ENCODE data around the gene SMIM36. TPM values are rescaled to one million over a fixed set of nuclear protein-coding genes. Genes with fewer than 3 reads are reported as not detected.

The SMIM36 gene
- total and polyA plus RNA-seq, 2 of the 8 experiments (the other 6 are each of a cell fraction or from before 2014, with no cell fraction given): not detected

DNA sequence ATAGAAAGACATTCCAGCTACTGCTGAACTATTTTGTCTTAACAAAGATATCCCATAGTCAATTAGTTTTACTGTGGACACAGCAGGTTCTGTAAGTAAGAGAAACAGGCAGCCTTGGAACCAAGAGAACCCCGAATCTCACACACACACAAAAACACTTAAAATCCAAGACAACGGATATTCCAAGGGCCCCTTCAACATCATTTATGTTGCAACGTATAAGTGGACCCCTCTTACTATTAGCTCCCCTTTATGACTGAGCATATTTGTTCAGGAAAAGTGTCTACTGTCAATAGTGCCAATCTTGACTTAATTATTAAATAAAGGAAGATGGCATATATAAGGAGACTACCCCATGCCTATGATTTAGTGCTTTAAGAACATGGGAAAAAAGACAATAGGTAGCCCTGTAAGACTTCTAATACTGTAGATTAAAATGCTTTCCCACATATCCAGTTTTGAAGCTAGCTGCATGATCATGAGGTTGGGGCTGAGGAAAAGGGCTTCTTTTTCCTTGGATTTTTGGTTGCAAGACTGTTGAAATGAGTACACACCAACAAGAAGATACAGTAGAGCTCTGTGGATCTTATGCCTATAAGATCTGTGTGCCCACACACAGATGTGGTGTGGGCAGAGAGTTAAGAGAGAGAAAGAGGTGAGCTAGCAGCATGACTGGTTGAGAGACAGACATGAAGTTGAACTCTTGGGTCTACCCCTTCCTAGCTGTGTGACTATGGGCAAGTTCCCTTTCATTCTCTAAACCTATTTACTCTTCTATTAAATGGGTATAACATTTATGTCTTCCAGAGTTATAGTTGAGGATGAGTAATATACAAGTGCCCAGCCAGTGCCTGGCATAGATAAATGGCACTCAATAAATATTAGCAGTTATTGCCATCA is 92.6 kb downstream of the SMIM36 start:
- ChIA-PET POLR2A (ENCODE audit: partially characterized antibody) (no interaction called here), CTCF (ENCODE audit: partially characterized antibody) (interaction anchor here (0.6 to 1.9 kb wide), 8 partner anchors 13 to 558 kb away, joined by 3 to 6 read pairs (median 3); no protein-coding TSS in a partner anchor)
- WGBS, 2 experiments (ENCODE audit: extremely low coverage in 1 of 2, insufficient coverage in 1 of 2, insufficient read length in 1 of 2, insufficient replicate concordance in 2 of 2, low coverage in 1 of 2, low lambda C conversion rate in 2 of 2, missing lambda C conversion rate in 1 of 2): 93% methylated on average over 3 of the region's 3 CpGs; no CpG with 5 or more reads in 1 of the 2 experiments
- TF ChIP-seq, protein P1, sequence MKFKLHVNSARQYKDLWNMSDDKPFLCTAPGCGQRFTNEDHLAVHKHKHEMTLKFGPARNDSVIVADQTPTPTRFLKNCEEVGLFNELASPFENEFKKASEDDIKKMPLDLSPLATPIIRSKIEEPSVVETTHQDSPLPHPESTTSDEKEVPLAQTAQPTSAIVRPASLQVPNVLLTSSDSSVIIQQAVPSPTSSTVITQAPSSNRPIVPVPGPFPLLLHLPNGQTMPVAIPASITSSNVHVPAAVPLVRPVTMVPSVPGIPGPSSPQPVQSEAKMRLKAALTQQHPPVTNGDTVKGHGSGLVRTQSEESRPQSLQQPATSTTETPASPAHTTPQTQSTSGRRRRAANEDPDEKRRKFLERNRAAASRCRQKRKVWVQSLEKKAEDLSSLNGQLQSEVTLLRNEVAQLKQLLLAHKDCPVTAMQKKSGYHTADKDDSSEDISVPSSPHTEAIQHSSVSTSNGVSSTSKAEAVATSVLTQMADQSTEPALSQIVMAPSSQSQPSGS (IDR thresholded peaks at IDR 0.05; ENCODE audit: low read length): no peak
- TF ChIP-seq SP2 (IDR thresholded peaks at IDR 0.05; ENCODE audit: low read length): no peak
- TF ChIP-seq TEAD4 (IDR thresholded peaks at IDR 0.05; ENCODE audit: low read depth, low read length): no peak
- no peak for TF ChIP-seq SUZ12 (IDR thresholded peaks at IDR 0.05; ENCODE audit: low read length)
- no peak for TF ChIP-seq NRF1 (IDR thresholded peaks at IDR 0.05; ENCODE audit: low read depth, low read length)
- no peak for TF ChIP-seq HDAC6 (IDR thresholded peaks at IDR 0.05; ENCODE audit: low read depth, low read length)
- TF ChIP-seq, protein P2, sequence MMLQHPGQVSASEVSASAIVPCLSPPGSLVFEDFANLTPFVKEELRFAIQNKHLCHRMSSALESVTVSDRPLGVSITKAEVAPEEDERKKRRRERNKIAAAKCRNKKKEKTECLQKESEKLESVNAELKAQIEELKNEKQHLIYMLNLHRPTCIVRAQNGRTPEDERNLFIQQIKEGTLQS (IDR thresholded peaks at IDR 0.05; ENCODE audit: insufficient read depth, low read depth, low read length): no peak
- TF ChIP-seq NANOG (IDR thresholded peaks at IDR 0.05; ENCODE audit: insufficient read depth, low read depth, low read length, poor library complexity, severe bottlenecking): no peak
- no peak for TF ChIP-seq RNF2 (IDR thresholded peaks at IDR 0.05; ENCODE audit: borderline replicate concordance, low read depth, low read length, missing control alignments, poor library complexity, severe bottlenecking)

More for the DNA sequence above, 92.6 kb downstream of the SMIM36 start:
- no peak overlapping the region for H3K4me2 ChIP-seq (ENCODE audit: insufficient read depth in 1 of 2, low read depth in 2 of 2, low read length in 2 of 2)
- peaks cover 8% of the 10 kb centered on the region for H3K23me2 ChIP-seq (ENCODE audit: low read depth, low read length)
- H3K56ac ChIP-seq (replicated peaks; ENCODE audit: insufficient read length, low read depth, low read length): no peak overlapping the region
- no peak overlapping the region for H2BK120ac ChIP-seq (replicated peaks; ENCODE audit: low read depth, low read length)
- no peak overlapping the region for H3K9ac ChIP-seq (replicated peaks in 1 of 4; ENCODE audit: extremely low read depth in 1 of 4, low read depth in 3 of 4, low read length in 3 of 4)
- H4K91ac ChIP-seq (replicated peaks; ENCODE audit: insufficient read length, low read length): no peak overlapping the region
- H3K79me1 ChIP-seq (ENCODE audit: low read depth, low read length): peaks cover 6% of the 10 kb centered on the region
- peaks cover 0 to 8% of the 10 kb centered on the region in 2 experiments for H4K20me1 ChIP-seq (replicated peaks in 1 of 2; ENCODE audit: control insufficient read depth in 1 of 2, insufficient read depth in 2 of 2, low read length in 2 of 2)
- H4K8ac ChIP-seq (ENCODE audit: extremely low read depth, insufficient read depth, low read length): no peak overlapping the region
- no peak overlapping the region for H3K27ac ChIP-seq (ENCODE audit: low read depth, low read length)
- no peak overlapping the region for H4K5ac ChIP-seq (ENCODE audit: insufficient read length, low read depth, low read length)
- H2BK5ac ChIP-seq (ENCODE audit: low read depth, low read length): no peak overlapping the region
- H2BK15ac ChIP-seq (ENCODE audit: low read length): no peak overlapping the region
- no peak overlapping the region for H2BK20ac ChIP-seq (ENCODE audit: low read length)
- H3K9me3 ChIP-seq (ENCODE audit: insufficient read depth in 2 of 2, low read depth in 1 of 2, low read length in 1 of 2): no peaks in the 10 kb centered on the region
- H3K4me1 ChIP-seq (replicated peaks in 1 of 4; ENCODE audit: control insufficient read depth in 3 of 4, insufficient read depth in 4 of 4, low read length in 3 of 4): peaks cover 3 to 7% (median 5%) of the 10 kb centered on the region in 4 experiments; a peak in 5 of 7 replicates
- no peak overlapping the region for H2BK12ac ChIP-seq (ENCODE audit: low read depth, low read length)
- no peak overlapping the region for H2AK5ac ChIP-seq (ENCODE audit: low read depth, low read length)
- no peak overlapping the region for H3K23ac ChIP-seq (ENCODE audit: insufficient read length)
- no peak overlapping the region for H3K4me3 ChIP-seq (ENCODE audit: extremely low read depth in 1 of 4, insufficient read depth in 2 of 4, low read depth in 3 of 4, low read length in 4 of 4)
- FAIRE-seq: no peak
- H3K27me3 ChIP-seq (replicated peaks in 1 of 4; ENCODE audit: control insufficient read depth in 3 of 4, extremely low read depth in 1 of 4, insufficient read depth in 3 of 4, low read length in 3 of 4): no peaks in the 10 kb centered on the region
- no peak for DNase-seq (ENCODE audit: low read depth in 1 of 2, low spot score in 2 of 2)
- no peak overlapping the region for H3K18ac ChIP-seq (ENCODE audit: extremely low read depth, low read length)
- no peak overlapping the region for H3K4ac ChIP-seq (replicated peaks; ENCODE audit: insufficient read length, low read depth, low read length)
- peaks cover 4 to 8% (median 5%) of the 10 kb centered on the region in 4 experiments; a peak in 5 of 8 replicates for H3K36me3 ChIP-seq (ENCODE audit: control insufficient read depth in 2 of 4, insufficient read depth in 4 of 4, low read length in 3 of 4)
- H3K79me2 ChIP-seq (ENCODE audit: control insufficient read depth in 1 of 2, insufficient read depth in 2 of 2, low read length in 2 of 2): peaks cover 18 to 69% of the 10 kb centered on the region in 2 experiments
- no peak overlapping the region for H2AFZ ChIP-seq (ENCODE audit: low read length)
- H3K14ac ChIP-seq (ENCODE audit: insufficient read length): no peak overlapping the region

All from H1 (cell line).